ENCODE data around the gene C16orf74.

C16orf74 gene

DNA sequence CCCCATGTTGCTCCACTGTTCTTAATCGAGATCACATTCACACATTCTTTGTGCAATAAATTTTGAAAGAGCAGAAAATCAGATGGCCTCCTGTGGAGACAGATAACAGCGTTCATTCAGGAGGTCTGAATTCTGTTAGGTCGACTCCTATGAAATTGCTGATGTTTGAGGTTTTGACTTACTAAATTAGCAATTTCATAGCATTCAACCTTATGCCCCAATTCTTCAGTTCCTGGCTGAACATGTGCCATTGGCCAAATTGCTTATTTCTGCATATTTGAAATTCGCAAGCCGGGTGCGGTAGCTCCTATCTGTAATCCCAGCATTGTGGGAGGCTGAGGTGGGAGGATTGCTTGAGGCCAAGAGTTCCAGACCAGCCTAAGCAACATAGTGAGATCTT, 22.1 kb upstream of the C16orf74 start:
- DNase-seq = no peak

GRCh38 chr16:85770741-85771140, 19.8 kb upstream of the C16orf74 start:
- DNase-seq = no peak

DNA sequence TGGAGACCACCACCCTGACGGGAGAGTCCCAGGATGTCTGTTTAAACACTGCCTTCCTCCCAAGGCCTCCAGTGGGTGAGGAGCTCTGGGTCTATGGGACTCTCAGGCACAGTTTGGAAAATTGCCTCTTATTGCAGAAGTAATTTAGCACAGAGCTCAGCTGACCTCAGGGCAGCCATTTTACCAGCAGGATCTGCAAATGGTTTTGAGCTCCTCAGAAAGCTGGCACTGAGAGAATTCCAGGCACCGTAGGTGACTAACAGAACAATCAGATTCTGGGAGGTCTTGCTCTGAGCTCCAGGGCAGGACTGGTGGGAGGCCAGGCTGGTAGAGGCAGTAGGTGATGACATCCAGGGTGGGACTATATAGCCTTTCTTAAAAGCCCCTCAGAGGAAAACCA, 17.3 kb upstream of the C16orf74 start:
- DNase-seq = no peak

DNA sequence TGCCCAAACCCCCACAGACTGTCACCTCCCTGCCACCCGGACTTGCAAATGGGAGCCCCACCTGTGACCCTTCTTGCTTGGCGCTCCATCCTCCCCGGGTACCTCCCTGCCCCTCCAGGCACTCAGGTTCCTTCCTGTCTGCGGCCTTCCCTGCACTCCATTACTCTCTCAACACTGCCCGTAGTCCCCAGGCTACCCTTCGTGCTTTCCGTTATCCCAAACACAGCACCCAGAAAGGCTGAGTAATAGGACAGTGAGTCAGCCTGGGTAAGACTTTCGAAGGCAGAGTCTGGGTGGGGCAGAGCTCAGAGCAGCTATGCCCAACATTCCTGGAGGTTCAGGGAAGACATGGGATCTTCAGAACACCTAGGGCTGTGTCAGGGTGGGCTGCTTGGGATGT, 16.6 kb upstream of the C16orf74 start:
- no peak for DNase-seq

- no peak for DNase-seq
Observed at GRCh38 chr16:85765767-85766166, 14.9 kb upstream of the C16orf74 start.

DNA sequence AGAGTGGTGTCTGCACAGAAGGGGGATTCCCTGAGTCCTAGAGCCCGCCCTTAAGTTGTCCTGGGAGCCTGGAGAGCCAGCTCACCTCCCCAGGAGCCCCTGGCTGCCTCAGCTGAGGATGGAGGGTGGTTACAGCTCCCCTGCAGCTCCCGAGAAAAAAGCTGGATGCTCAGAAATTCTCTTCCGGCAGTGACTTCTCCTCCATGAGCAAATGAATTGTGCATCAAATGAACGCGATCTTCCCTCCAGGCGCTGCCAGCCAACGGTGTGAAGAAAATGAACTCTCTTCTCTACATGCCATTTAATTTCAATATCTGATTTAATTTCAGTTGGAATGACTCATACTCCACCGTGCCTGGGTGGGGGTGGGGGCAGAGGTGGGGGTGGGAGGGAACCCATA, 14.3 kb upstream of the C16orf74 start:
- DNase-seq = no peak

GRCh38 chr16:85763616-85764015, 12.7 kb upstream of the C16orf74 start:
- no peak for DNase-seq

- no peak for DNase-seq
Observed at GRCh38 chr16:85762970-85763369, 12.1 kb upstream of the C16orf74 start.

DNA sequence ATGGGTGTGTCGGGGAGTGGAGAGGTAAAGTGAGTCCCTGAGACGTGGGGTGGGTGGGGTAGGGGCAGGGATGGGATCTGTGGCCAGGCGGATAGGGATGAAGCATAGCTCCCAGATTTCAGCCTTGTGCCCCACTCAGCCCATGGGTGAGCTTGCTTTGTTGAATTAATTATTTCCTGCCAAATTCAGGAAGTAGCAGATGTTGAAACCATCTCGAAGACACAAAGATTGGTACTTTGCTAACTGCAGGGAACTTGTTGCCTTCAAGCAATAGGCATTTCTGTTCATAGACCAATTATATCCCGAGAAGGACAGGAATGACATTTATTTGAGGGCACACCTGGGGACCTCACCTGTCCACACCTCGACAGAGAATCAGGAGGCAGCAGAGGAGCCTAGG, 11.0 kb upstream of the C16orf74 start:
- DNase-seq = no peak

- DNase-seq = no peak
Observed at GRCh38 chr16:85759631-85760419, 8.9 kb upstream of the C16orf74 start.

GRCh38 chr16:85759136-85759535, 8.2 kb upstream of the C16orf74 start:
- no peak for DNase-seq

DNA sequence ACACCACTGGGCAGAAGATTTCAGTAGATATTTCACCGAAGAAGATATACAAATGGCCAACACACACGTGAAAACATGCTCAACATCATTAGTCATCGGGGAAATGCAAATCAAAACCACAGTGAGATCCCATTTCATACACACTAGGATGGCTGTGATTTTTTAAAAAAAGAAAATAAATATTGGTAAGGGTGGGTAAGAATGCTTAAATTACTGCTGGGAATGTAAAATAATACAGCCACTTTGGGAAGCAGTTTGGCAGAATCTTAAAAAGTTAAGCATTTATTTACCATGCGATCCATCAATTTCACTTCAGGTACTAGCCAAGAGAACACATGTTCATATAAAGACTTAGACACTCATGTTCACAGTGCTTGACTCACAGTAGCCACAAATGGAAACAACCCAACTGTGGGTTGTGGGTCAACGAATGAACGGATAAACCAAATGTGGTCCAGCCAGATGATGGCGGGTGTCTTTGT, 6.5 kb upstream of the C16orf74 start:
- DNase-seq = no peak

DNA sequence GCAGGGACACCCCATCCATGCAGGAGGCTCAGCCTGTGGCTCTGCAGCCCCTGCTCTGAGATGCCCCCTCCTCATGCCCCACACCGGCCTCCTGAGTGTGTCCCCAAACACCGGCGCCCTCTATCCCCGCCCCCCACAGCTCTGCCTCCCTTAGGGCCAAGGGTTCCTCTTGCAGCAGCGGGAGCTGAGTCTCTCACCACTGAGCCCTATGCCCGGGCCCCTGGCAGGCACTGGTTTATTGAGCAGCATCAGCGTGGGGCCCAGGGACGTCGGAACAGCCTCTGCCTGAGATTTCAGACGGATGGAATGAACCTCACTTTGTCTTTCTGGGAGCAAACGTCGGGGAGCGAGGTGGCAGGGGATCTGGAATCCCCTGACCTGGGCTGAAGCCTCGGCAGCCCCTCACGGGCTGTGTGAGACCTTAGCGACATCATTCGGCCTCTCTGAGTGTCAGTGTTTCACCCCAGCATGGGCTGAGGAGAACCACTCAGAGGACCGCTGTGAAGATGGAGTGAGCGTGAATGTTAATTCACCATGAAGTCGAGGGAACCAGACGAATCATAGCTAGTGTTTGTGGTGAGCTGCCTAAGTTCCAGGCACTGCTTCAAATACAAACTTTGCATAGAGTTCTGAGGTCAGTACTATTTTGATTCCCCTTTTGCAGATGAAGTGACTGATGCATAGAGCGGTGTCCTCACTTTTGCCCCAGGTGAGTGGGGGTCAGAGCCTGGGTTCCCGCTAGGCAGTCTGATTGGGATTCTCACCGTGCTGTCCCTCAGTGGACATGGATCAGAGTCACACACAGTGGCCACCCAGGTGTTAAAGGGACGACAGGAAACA, 5.3 kb upstream of the C16orf74 start:
- no peak for DNase-seq

DNA sequence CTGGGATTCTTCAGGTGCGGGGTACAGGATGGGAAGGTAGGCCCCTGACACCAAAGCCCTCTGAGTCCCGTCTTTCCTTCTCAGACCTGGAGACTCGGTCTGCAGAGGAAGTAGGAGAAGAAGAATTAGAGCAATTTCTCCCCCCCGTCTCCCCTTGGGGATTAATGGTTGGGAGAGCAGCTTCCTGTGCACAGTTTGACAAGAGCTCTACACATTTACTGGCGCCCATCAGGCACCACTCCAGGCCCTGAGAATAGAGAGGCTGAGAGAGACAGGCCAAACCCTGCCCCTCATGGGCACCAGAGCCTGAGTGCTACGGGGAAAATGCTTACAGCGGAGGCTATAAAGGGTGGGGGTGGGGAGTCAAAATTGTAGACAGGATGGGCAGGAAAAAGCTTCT, 3.5 kb upstream of the C16orf74 start:
- peak; percentile 92 for DNase-seq

- no peak for DNase-seq
Observed at GRCh38 chr16:85753976-85754375, 3.1 kb upstream of the C16orf74 start.

- peak; percentile 29 for DNase-seq
Observed at GRCh38 chr16:85753559-85753958, 2.7 kb upstream of the C16orf74 start.

- peak; percentile 33 for DNase-seq
Observed at GRCh38 chr16:85752511-85753420, 1.9 kb upstream of the C16orf74 start.

- no peak for DNase-seq
Observed at GRCh38 chr16:85751698-85752501, 1.0 kb upstream of the C16orf74 start.

DNA sequence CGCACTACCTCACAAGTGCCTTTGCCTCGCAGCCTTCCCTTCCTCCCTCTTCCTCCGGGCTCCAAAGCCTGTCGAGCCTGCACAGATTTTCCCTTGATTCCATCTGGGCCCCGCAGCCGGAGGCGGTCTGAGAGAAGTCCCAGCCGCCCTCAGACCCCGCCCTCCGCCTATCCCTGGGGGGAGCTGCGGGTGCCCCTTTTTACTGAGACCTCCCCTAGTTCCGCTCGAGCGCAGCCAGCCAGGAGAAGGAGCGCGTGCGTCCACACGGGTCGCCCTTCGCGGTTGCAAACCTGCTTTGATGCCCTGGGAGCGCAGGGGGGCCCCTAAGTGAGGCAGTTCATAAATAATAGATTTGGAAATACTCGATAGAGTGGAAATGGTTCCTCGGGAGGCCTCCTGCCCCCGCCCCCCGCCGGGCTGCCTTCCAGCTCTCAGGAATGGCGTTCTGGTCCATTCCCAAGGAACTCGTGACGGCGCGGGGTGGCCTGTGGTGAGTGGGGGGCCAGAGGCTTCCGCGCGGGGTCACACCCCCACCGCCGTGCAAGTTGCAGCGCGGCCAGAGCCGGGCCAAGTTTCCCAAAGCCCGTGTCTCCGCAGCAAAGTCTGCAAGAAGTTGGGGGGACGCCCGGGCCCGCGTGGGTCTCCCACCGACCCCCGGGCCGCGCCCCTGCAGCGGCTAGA, 610 bp downstream of the C16orf74 start:
- DNase-seq = no peak

DNA sequence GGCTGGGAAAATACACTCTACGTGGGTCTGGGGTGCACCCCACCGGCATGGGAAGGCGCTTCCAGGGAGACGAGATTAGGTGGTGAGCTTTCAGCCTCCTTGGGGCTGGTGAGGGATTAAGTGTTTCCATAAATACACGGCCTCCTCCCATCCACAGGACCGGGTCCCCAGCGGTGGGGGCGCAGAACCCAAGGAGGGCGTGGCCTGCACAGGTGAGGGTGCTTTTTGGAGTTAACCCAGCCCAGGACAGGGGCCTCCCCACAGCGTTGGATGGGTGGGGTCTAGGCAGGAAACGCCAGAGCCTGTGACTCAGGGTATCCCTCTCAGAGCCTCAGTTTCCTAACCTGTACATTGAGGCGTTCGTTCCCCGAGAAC, 1.1 kb downstream of the C16orf74 start:
- no peak for DNase-seq

- no peak for DNase-seq
Observed at GRCh38 chr16:85746460-85747215, 4.3 kb downstream of the C16orf74 start.
